Brain microvascular endothelial cell (primary cell): Measurements from ENCODE around the gene RNGTT.
"Not testable (repeated sequence)": the region's sequence is repeated elsewhere in the genome, so short reads cannot be mapped to it uniquely, and the experiment has no call there.

Source experiments
- DNase-seq: peaks from one replicate; pipeline ENCODE4 v3.0.0-alpha.2; 2020
- H3K27ac ChIP-seq: fragments of 250-450 bp; sonication (Bioruptor Pico); 2 replicates; pipeline ENCODE4 v1.5.1; 2020; ENCODE audit warnings: mild to moderate bottlenecking, moderate library complexity
- H3K27me3 ChIP-seq: fragments of 250-450 bp; sonication (Bioruptor Pico); replicated peaks from 2 replicates; pipeline ENCODE4 v1.5.1; 2020; ENCODE audit warnings: mild to moderate bottlenecking
- H3K36me3 ChIP-seq: fragments of 250-450 bp; sonication (Bioruptor Pico); replicated peaks from 2 replicates; pipeline ENCODE4 v1.5.1; 2020; ENCODE audit warnings: mild to moderate bottlenecking
- H3K4me3 ChIP-seq: 2 replicates; pipeline ENCODE4 v1.5.1; 2011; ENCODE audit warnings: low read depth, mild to moderate bottlenecking, control low read depth, low read length, moderate library complexity
- in situ Hi-C: cut with HindIII; loops from 2 replicates; pipeline ENCODE4 v1.10.0; 2017; ENCODE audit warnings: low sequenced_read_pairs, low pct_ligation_motif_present
- TF ChIP-seq, protein P1 (sequence below): IDR thresholded peaks from 2 replicates; pipeline ENCODE4 v1.5.1; 2011; ENCODE audit warnings: low read depth, mild to moderate bottlenecking, moderate library complexity, low read length, control low read depth, inconsistent platforms; ENCODE audit errors: missing control alignments

The RNGTT gene

DNA sequence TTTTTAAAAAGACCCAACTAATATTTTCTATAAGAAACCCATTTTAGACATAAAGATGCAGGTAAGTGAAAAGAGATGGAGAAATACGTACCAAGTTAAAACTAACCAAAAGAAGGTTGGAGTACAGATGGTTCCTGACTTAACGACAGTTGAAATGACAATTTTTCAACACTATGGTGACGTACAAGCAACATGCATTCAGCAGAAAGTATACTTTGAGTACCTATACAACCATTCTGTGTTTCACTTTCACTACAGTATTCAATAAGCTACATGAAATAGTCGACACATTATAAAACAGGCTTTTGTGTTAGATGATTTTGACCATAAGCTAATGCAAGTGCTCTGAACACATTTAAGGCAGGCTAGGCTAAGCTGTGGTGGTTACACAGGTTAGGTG lies 228.9 kb downstream of the RNGTT start:
- TF ChIP-seq, protein P1, sequence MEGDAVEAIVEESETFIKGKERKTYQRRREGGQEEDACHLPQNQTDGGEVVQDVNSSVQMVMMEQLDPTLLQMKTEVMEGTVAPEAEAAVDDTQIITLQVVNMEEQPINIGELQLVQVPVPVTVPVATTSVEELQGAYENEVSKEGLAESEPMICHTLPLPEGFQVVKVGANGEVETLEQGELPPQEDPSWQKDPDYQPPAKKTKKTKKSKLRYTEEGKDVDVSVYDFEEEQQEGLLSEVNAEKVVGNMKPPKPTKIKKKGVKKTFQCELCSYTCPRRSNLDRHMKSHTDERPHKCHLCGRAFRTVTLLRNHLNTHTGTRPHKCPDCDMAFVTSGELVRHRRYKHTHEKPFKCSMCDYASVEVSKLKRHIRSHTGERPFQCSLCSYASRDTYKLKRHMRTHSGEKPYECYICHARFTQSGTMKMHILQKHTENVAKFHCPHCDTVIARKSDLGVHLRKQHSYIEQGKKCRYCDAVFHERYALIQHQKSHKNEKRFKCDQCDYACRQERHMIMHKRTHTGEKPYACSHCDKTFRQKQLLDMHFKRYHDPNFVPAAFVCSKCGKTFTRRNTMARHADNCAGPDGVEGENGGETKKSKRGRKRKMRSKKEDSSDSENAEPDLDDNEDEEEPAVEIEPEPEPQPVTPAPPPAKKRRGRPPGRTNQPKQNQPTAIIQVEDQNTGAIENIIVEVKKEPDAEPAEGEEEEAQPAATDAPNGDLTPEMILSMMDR = no peak
- H3K36me3 ChIP-seq = no peaks in the 10 kb centered on the region
- no peak overlapping the region for H3K4me3 ChIP-seq
- H3K27me3 ChIP-seq = no peaks in the 10 kb centered on the region
- in situ Hi-C loops = no loop called here
- H3K27ac ChIP-seq = no peak overlapping the region
- no peak for DNase-seq

DNA sequence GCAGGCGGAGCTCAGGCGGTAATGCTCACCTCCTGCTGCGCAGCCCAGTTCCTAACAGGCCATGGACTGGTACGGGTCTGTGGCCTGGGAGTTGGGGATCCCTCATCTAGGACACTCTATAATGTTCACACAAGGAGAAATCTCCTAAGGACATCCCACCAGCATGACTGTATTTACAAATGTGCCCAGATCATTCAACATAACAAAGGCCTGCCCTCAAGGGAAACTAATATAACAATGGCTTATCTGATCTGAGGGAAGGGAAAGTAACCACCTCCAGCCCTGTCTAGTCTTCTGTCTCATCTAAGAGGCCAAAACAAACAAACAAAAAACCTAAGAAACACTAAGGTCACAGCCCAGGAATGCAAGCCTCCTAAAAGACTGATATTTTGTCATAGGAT lies 232.8 kb downstream of the RNGTT start:
- in situ Hi-C loops = no loop called here
- no peak overlapping the region for H3K4me3 ChIP-seq
- no peaks in the 10 kb centered on the region for H3K36me3 ChIP-seq
- H3K27ac ChIP-seq = peak overlapping the region; percentile 66
- H3K27me3 ChIP-seq = no peaks in the 10 kb centered on the region
- TF ChIP-seq, protein P1 = no peak
- DNase-seq = peak; percentile 84

DNA sequence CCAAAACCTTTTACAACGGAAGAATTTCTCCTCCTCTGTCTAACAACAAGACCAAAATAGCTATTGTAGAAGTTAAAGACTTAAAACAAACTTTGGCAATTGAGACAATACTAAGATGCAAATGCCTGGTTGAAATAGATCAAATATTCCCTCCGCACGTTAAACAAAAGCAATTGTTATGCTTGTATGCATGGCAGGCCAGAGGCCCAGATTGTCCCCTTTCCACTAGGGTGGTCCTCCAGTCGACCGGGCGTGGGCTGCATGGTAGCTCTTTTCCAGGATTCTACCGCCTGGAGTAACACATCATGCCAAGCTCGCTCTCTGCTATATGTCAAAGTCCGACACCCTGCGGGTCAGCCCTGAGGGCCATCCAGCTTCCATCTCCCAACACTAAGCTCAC lies 234.7 kb downstream of the RNGTT start:
- H3K4me3 ChIP-seq = no peak overlapping the region
- H3K27me3 ChIP-seq = no peaks in the 10 kb centered on the region
- DNase-seq = no peak
- TF ChIP-seq, protein P1 = no peak
- H3K36me3 ChIP-seq = no peaks in the 10 kb centered on the region
- in situ Hi-C loops = no loop called here
- H3K27ac ChIP-seq = no peak overlapping the region

DNA sequence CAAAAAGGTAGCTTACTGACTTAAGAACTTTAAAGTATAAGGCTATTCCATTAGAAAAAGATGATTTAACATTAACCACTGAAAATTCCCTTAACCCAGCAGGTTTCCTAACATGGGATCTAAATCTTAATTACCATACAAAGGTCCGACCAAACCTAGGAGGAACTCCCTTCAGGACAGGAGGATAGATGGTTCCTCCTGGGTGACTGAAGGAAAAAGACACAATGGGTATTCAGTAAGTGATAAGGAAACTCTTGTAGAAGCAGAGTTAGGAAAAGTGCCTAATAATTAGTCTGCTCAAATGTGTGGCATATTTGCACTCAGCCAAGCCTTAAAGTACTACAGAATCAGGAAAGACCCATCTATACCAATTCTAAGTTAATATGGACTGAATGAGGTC lies 237.0 kb downstream of the RNGTT start:
- H3K27me3 ChIP-seq, H3K36me3 ChIP-seq, DNase-seq, H3K27ac ChIP-seq, in situ Hi-C loops, H3K4me3 ChIP-seq: not testable (repeated sequence)

DNA sequence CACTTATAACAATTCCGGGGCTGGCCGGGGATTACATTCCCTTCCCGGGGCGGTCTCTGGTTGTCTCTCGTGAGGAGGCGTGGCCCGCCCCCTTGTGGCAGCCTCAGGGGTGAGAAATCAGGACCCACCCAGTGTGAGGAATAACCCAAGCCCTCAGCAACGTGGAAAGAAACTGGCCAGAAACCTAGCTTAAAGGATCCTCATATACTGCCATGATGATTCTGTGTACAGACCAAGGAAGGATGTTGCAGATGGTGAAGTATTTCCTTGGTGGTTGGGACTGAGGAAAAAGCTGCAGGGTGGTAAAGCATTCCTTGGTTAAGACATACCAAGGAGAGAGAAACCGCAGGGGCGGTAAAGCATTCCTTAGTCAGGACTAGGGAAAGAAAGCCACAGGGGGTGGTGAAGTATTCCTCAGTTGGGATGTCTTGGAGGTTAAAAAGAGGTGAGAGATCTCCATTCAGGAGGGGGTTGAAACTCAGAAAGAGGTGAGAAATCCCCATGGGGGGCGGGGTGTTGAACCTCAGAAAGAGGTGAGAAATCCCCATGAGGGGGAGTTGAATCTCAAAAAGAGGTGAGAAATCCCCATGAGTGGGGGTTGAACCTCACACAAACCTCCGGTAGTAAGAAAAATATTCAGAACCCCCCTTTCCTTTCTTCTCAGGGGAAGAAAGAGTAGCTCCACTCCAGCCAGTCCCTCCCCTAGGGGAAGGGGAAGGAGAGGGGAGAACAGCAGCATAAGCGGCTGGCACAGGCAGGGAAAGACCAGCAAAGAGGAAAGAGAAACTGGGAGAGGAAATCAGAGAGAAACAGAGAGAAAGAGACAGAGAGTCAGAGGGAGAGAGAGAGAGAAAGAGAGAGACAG lies 238.1 kb downstream of the RNGTT start:
- DNase-seq = peak; percentile 89
- Histone ChIP-seq H3K27me3 (no peaks in the 10 kb centered on the region), H3K27ac (peak overlapping the region; percentile 72), H3K4me3 (no peak overlapping the region), H3K36me3 (no peaks in the 10 kb centered on the region)
- TF ChIP-seq, protein P1 = peak; percentile 64
- in situ Hi-C loops = no loop called here

DNA sequence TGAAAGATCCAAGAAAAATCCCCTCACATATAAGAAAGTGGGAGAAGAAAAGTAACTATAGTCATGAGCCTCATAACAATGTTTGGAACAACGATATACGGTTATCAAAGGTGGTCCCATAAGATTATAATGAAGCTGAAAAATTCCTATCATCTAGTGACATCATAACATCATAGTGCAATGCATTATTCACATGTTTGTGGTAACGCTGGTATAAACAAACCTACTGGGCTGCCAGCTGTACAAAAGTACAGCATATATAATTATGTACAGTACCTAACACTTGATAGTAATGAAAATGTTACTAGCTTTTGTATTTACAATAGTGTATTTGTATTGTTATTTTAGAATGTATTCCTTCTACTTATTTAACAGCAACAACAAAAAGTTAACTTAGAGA lies 240.7 kb downstream of the RNGTT start:
- in situ Hi-C loops = no loop called here
- Histone ChIP-seq H3K27me3 (no peaks in the 10 kb centered on the region), H3K27ac (no peak overlapping the region), H3K4me3 (no peak overlapping the region), H3K36me3 (no peaks in the 10 kb centered on the region)
- TF ChIP-seq, protein P1 = no peak
- peak; percentile 18 for DNase-seq

DNA sequence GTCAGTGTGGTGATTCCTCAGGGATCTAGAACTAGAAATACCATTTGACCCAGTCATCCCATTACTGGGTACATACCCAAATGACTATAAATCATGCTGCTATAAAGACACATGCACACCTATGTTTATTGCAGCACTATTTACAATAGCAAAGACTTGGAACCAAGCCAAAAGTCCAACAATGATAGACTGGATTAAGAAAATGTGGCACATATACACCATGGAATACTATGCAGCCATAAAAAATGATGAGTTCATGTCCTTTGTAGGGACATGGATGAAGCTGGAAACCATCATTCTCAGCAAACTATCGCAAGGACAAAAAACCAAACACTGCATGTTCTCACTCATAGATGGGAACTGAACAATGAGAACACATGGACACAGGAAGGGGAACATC lies 247.0 kb downstream of the RNGTT start:
- in situ Hi-C loops = not testable (repeated sequence)

More for the DNA sequence above, 247.0 kb downstream of the RNGTT start:
- not testable (repeated sequence) for H3K36me3 ChIP-seq, H3K4me3 ChIP-seq, DNase-seq, H3K27ac ChIP-seq, H3K27me3 ChIP-seq
